Left forelimb (tissue), 1 donor: ENCODE results near the gene ZMYM4.
"Not testable (repeated sequence)": the region's sequence is repeated elsewhere in the genome, so short reads cannot be mapped to it uniquely, and the experiment has no call there.

Experiments
- DNase-seq: peaks from one replicate; pipeline ENCODE4 v3.0.0-alpha.2; 2018; ENCODE audit warnings: low spot score

Gene ZMYM4

DNA sequence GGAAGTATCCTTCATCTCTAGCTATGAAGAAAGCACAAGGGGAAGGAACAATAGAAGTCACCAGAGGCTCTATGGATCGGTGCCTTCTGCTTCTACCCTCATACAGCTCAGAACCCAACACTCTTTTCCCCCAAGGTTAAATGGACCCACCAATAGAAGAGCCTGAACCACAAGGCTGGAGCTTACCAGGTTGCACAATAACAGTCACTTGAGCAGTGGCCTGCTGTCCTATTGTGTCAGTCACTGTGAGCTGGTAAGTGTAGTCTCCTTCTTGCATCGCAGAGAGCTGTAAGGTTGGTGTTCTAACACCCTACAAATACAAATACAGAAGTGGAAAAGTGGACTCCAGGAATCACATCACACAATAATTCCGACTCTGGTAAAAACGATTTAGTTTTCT lies 185.7 kb downstream of the ZMYM4 start:
- DNase-seq = no peak

DNA sequence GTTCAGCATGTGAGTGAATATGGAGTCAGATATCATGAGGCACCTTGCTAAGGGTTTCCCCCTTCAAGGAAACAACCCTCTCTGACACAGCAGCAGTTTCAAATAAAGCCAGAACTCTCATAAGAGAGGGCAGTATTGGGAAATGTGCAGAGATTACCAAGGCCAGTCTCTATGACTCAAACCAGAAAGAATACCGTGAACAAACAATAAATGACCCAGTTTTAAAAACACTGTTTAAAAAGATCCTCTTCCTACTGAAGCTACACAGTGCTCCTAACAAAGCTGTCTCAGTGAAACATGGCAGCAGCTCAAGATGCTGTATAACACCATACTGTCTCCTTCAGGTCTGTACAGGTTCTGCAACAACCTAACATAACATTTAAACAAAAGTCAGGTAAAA lies 186.1 kb downstream of the ZMYM4 start:
- DNase-seq = no peak

DNA sequence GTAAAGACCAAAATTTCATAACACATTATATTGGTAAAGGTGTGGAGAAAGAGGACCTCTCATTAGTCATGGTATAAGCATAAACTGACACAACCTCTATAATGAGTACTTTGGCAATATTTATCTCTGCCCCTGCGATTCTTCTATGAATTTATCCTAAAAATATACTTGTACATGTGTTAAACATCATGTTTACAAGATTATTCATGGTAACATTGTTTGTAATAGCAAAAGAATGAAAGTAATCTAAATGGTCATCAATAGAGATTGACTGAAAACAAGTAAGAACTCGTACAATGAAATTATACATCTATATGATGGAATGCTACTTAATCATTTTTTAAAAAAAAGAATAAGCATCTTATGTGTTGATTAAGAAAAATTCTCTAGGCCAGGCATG lies 192.3 kb downstream of the ZMYM4 start:
- no peak for DNase-seq

DNA sequence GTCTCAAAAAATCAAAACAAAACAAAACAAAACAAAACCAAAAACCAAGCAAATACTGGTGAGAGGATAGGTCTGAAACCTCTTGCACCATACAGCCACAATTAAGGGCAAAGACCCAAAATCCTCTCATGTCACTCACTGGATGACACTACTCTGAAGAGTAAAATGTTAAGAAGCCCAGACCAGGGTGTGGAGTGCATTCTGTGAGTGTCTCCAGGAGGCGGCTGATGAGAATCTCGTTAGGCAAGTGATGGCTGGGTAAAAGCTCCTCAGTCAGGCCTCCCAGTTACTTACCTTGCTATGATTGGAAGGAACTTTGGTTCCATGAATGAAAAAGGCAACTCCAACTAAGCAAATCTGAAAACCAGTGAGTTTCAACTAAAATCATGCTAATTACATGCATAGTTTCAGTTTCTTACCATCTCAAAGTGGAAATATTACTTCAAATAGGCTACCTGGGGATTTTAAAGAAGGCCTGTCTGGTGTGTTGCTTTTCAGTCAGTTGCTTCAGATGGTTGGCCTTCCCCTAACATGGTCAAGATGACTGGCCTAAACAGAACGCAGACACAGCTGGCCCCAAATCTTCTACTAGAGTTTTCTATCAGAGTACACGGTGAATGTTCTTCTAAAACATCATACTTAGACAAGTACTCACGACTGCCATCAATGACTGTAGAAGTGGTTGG lies 193.6 kb downstream of the ZMYM4 start:
- no peak for DNase-seq

DNA sequence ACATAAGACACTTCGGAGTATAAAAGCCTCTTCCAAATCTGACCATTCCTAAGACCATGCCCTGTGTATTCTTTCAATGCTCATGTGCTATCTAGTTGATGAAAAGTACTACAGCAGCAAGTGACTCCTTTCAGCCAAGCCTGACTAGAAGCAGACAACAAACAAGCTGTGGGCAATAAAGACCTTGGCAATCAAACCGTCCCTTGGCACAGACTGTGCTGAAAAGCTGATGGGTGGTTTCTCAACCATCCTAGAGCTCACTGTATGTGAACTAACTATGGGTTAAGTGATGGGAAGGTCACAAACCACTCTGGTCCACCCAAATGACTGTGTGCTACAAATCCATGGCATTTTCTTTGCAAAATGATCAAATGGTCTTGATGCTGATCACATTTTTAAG lies 194.7 kb downstream of the ZMYM4 start:
- DNase-seq = no peak

DNA sequence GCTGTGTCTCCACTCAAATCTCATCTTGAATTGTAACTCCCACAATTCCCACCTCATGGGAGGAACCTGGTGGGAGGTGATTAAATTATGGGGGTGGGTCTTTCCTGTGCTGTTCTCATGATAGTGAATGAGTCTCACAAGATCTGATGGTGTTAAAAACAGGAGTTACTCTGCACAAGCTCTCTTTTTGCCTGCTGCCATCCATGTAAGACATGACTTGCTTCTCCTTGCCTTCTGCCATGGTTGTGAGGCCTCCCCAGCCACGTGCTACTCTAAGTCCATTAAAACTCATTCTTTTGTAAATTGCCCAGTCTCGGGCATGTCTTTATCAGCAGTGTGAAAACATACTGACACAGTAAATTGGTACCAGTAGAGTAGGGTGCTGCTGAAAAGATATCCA lies 195.2 kb downstream of the ZMYM4 start:
- DNase-seq = not testable (repeated sequence)

DNA sequence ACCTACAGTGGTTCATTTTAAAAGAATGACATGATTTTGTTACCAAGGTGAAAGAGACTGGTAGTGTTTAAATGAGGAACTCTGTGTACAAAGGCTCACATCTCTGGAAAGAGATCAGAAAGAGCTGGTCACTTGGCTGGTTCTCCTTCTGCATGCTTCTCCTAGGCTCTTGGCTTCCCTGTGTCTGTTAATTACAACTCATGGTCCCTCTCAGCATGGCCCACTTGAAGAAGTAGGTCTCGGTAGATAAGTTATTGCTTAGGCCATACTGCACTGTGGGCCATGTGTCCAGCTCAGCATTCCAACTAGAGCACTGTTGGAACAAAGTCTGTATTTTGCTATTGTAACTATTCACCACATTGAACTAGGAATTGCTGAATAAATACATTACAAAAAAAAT lies 197.6 kb downstream of the ZMYM4 start:
- no peak for DNase-seq

DNA sequence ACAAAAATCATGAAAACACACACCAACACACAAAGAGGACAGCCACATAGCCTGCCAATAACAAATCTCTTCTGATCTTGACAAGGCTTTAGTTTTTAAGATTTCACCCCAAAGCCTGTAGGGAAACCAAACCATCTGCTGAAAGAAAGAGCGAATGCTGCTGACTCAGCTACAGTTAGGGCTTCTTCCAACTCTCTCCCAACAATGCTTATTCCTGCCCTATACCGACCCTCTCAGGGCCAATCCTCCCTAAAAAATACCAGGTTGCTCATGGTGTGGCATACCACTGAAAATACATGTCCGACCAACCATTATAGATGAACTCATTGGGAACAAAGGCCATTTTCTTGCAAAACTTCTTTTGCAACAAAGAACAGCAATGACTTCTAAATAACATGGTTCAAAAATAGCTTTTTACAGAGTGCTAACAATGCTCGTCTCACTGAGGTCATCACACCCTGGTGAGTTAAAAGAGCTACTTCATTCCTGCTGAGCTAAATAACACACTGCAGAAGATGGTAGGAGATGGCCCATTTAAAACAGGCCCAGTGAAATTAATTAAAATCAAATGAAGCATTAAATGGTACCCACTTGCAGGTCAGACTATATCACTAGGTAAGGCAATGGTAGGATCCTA lies 202.6 kb downstream of the ZMYM4 start:
- no peak for DNase-seq
